GM12878 (cell line): ENCODE measurements around the gene ANKRD7. TPM values are rescaled to one million over a fixed set of nuclear protein-coding genes. Genes with fewer than 3 reads are reported as not detected.

Source experiments
- ATAC-seq: fragments of 200-7000 bp; cut with Tn5 transposase; 3 replicates; pipeline ENCODE4 v1.9.1; 2020; ENCODE audit warnings: mild to moderate bottlenecking, moderate library complexity
- BruUV-seq: library from RNA; stranded (reverse); fragments of 400-500 nt; replicated peaks from 2 replicates; lab custom pipeline; 2021; lab: Mats Ljungman, UMichigan
- CTCF ChIA-PET: fragments of 300-600 bp; sonication (Branson Sonifier 250); formaldehyde crosslinking; extraction: SDS; loops from one replicate; lab custom pipeline; 2021; ENCODE audit warnings: inconsistent platforms; lab: Yijun Ruan, JAX
- POLR2A ChIA-PET: fragments of 350-600 bp; formaldehyde crosslinking; extraction: SDS; loops from one replicate; lab custom pipeline; 2021; ENCODE audit warnings: inconsistent platforms; lab: Charles Lee
- RAD21 ChIA-PET: fragments of 300-600 bp; sonication (Branson Sonifier 250); formaldehyde crosslinking; loops from one replicate; lab custom pipeline; 2023; ENCODE audit warnings: antibody characterized with exemption; ENCODE audit not compliant: unreplicated experiment; lab: Charles Lee
- SMC1A ChIA-PET: fragments of 300-600 bp; sonication (Branson Sonifier 250); formaldehyde crosslinking; loops from one replicate; lab custom pipeline; 2023; ENCODE audit not compliant: unreplicated experiment, uncharacterized antibody; lab: Charles Lee
- DNase-seq: peaks from one replicate; pipeline ENCODE4 v3.0.0-alpha.2; 2011; ENCODE audit warnings: low read depth, low spot score
- FAIRE-seq: peaks from 3 replicates; lab custom pipeline; 2011; peaks lifted over from hg19 to GRCh38; lab: Jason Lieb, UNC
- H2AFZ ChIP-seq: 2 replicates; pipeline ENCODE4 v1.6.0; 2011; ENCODE audit warnings: low read depth, low read length, control low read depth; ENCODE audit not compliant: control insufficient read depth
- H3K27ac ChIP-seq: 2 replicates; pipeline ENCODE4 v1.5.1; 2011; ENCODE audit warnings: control low read depth; ENCODE audit not compliant: control insufficient read depth, insufficient read depth
- H3K27me3 ChIP-seq, 2 experiments: replicated peaks in 1 of 2; 2 replicates each; pipeline versions ENCODE4 v1.6.0 to v1.6.1; 2011; ENCODE audit warnings: low read length in 1 of 2; ENCODE audit not compliant: control insufficient read depth in 2 of 2, insufficient read depth in 2 of 2
- H3K36me3 ChIP-seq, 2 experiments: 2 replicates each; pipeline ENCODE4 v1.5.1; 2011; ENCODE audit warnings: low read length in 1 of 2; ENCODE audit not compliant: control insufficient read depth in 2 of 2, insufficient read depth in 2 of 2
- H3K4me1 ChIP-seq: 2 replicates; pipeline ENCODE4 v1.6.1; 2011; ENCODE audit warnings: mild to moderate bottlenecking, low read length, moderate library complexity, mixed read lengths; ENCODE audit not compliant: control insufficient read depth, insufficient read depth
- H3K4me2 ChIP-seq: 2 replicates; pipeline ENCODE4 v1.6.0; 2011; ENCODE audit warnings: control low read depth; ENCODE audit not compliant: control insufficient read depth, insufficient read depth
- H3K4me3 ChIP-seq: fragments of 200-600 bp; sonication (generic); 2 replicates; pipeline ENCODE4 v1.5.1; 2016
- H3K79me2 ChIP-seq: 2 replicates; pipeline ENCODE4 v1.6.0; 2011; ENCODE audit warnings: low read length; ENCODE audit not compliant: control insufficient read depth, insufficient read depth
- H3K9ac ChIP-seq: 2 replicates; pipeline ENCODE4 v1.8.0; 2011; ENCODE audit warnings: low read length, control low read depth, mixed read lengths; ENCODE audit not compliant: control insufficient read depth, insufficient read depth
- H3K9me3 ChIP-seq: replicated peaks from 3 replicates; pipeline ENCODE4 v1.5.1; 2011; ENCODE audit warnings: mild to moderate bottlenecking, low read length; ENCODE audit not compliant: control insufficient read depth, insufficient read depth
- H4K20me1 ChIP-seq: 2 replicates; pipeline ENCODE4 v1.6.0; 2011; ENCODE audit not compliant: control insufficient read depth, insufficient read depth
- CHD1 ChIP-seq: IDR thresholded peaks from 2 replicates; pipeline ENCODE4 v1.6.1; 2012; ENCODE audit warnings: low read depth, low read length, improper control_type of control experiment
- MEF2A ChIP-seq: IDR thresholded peaks from 2 replicates; pipeline ENCODE4 v1.6.1; 2011; ENCODE audit warnings: low read depth, mild to moderate bottlenecking, low read length, moderate library complexity; ENCODE audit not compliant: insufficient read depth
- MTA2 ChIP-seq: fragments of 450-650 bp; IDR thresholded peaks from 2 replicates; pipeline ENCODE4 v1.6.1; 2016; ENCODE audit warnings: low read depth, mild to moderate bottlenecking, moderate library complexity
- NR2F1 ChIP-seq: fragments of 450-650 bp; conservative IDR thresholded peaks from 2 replicates; pipeline ENCODE4 v1.6.1; 2017; ENCODE audit warnings: mild to moderate bottlenecking
- PKNOX1 ChIP-seq: fragments of 450-650 bp; IDR thresholded peaks from 2 replicates; pipeline ENCODE4 v1.6.1; 2016; ENCODE audit warnings: mild to moderate bottlenecking
- RAD51 ChIP-seq: fragments of 450-650 bp; IDR thresholded peaks from 2 replicates; pipeline ENCODE4 v1.6.1; 2016; ENCODE audit warnings: moderate library complexity, mild to moderate bottlenecking, inconsistent platforms
- SIX5 ChIP-seq: IDR thresholded peaks from 2 replicates; pipeline ENCODE4 v1.6.1; 2011; ENCODE audit warnings: mild to moderate bottlenecking, low read depth, low read length, moderate library complexity; ENCODE audit not compliant: severe bottlenecking
- STAT3 ChIP-seq: IDR thresholded peaks from 2 replicates; pipeline ENCODE4 v1.6.1; 2011; ENCODE audit warnings: low read depth, low read length, improper control_type of control experiment
- TCF3 ChIP-seq: IDR thresholded peaks from 2 replicates; pipeline ENCODE4 v1.6.1; 2012; ENCODE audit warnings: low read depth, mild to moderate bottlenecking, low read length, borderline replicate concordance; ENCODE audit not compliant: insufficient read depth
- YBX1 ChIP-seq: fragments of 450-650 bp; IDR thresholded peaks from 2 replicates; pipeline ENCODE4 v1.6.1; 2016; ENCODE audit warnings: antibody characterized with exemption
- ZNF207 ChIP-seq: fragments of 450-650 bp; IDR thresholded peaks from 2 replicates; pipeline ENCODE4 v1.6.1; 2014; ENCODE audit warnings: antibody characterized with exemption, mild to moderate bottlenecking, borderline replicate concordance
- WGBS: methylation state at CpG from one replicate; pipeline ENCODE4 v1.1.6; 2016; ENCODE audit warnings: low lambda C conversion rate; ENCODE audit not compliant: insufficient replicate concordance, insufficient coverage; ENCODE audit errors: missing lambda C conversion rate; 5-methylcytosine and 5-hydroxymethylcytosine counted together
- in situ Hi-C: fragments of 300-500 bp; cut with MboI; formaldehyde crosslinking; loops from 9 replicates; pipeline ENCODE4 v1.14.3; 2018; ENCODE audit warnings: mixed read lengths
- intact Hi-C: fragments of 100-400 bp; cut with micrococcal nuclease; formaldehyde crosslinking; loops from one replicate; pipeline ENCODE4 v1.14.2; 2022; ENCODE audit not compliant: unreplicated experiment
- polyA plus RNA-seq, 11 experiments: library from polyadenylated mRNA; depleted of rRNA in 4 of 11; unstranded in 6 of 11; stranded (reverse) in 5 of 11; fragments of >200 nt; fragmentation: Nextera tagmentation in 4 of 11; fragmentation: Illumina TruSeq in 1 of 11; extraction: Ambion mirVana in 4 of 11; extraction: Trizol in 1 of 11; gene quantifications; 1 replicate in 1 of 11; 2 replicates in 10 of 11; pipeline versions ENCODE4 v1.2.1 to v1.2.3, GENCODE V29; 2011 to 2016; ENCODE audit warnings: inconsistent platforms in 2 of 11, missing spikeins in 2 of 11, low read depth in 1 of 11
- total RNA-seq, 4 experiments: library from RNA; depleted of rRNA in 3 of 4; stranded (reverse); fragments of >200 nt in 3 of 4; fragmentation: Illumina TruSeq in 1 of 4; extraction: Trizol in 1 of 4; gene quantifications; 2 replicates each; pipeline versions ENCODE4 v1.2.1 to v1.2.3, GENCODE V29; 2013 to 2021

The ANKRD7 gene
- total and polyA plus RNA-seq, 10 of the 15 experiments (the other 5 are each of a cell fraction or from before 2014, with no cell fraction given): 0.12 to 0.46 (median 0.31) TPM; not detected in 3

- H3K9me3 ChIP-seq: no peaks in the 10 kb centered on the region
- FAIRE-seq (no peak), DNase-seq (no peak), ATAC-seq (no peak)
- ChIA-PET POLR2A (no interaction called here), CTCF (no interaction called here), SMC1A (no interaction called here), RAD21 (no interaction called here)
- intact Hi-C loops: no loop called here
- TF ChIP-seq STAT3 (no peak), ZNF207 (no peak), PKNOX1 (no peak), RAD51 (no peak), CHD1 (no peak), TCF3 (no peak), YBX1 (no peak), MTA2 (no peak), MEF2A (no peak), SIX5 (no peak), NR2F1 (no peak)
- no peaks in the 10 kb centered on the region for H3K36me3 ChIP-seq
- no peaks in the 10 kb centered on the region for H4K20me1 ChIP-seq
- 65% methylated on average over 3 of the region's 3 CpGs for whole genome bisulfite sequencing
- no peaks in the 10 kb centered on the region for H3K27me3 ChIP-seq
- H3K9ac ChIP-seq: no peak overlapping the region
- no peaks in the 10 kb centered on the region for H3K4me1 ChIP-seq
- H3K4me3 ChIP-seq: no peak overlapping the region
- H3K4me2 ChIP-seq: no peak overlapping the region
- H3K27ac ChIP-seq: no peak overlapping the region
- H2AFZ ChIP-seq: no peak overlapping the region
- no peaks in the 10 kb centered on the region for H3K79me2 ChIP-seq
- no TSS peak for BruUV-seq
- in situ Hi-C loops: no loop called here
Measured at GRCh38 chr7:118219157-118219512, 5.4 kb upstream of the ANKRD7 start.
